Skin epidermis (tissue), 12 donors: Measurements from ENCODE around the gene FAT4.

Source experiments
- H3K27ac ChIP-seq, 21 experiments: fragments of 200-600 bp; sonication (generic) in 11 of 21; one replicate each; pipeline ENCODE4 v1.5.0; 2020; ENCODE audit warnings: mild to moderate bottlenecking in 3 of 21, inconsistent platforms in 2 of 21, moderate library complexity in 2 of 21
- H3K4me3 ChIP-seq, 7 experiments: fragments of 200-600 bp; sonication (generic) in 2 of 7; one replicate each; pipeline ENCODE4 v1.5.0; 2020; ENCODE audit warnings: inconsistent platforms in 2 of 7, mild to moderate bottlenecking in 2 of 7, moderate library complexity in 1 of 7

The FAT4 gene

DNA sequence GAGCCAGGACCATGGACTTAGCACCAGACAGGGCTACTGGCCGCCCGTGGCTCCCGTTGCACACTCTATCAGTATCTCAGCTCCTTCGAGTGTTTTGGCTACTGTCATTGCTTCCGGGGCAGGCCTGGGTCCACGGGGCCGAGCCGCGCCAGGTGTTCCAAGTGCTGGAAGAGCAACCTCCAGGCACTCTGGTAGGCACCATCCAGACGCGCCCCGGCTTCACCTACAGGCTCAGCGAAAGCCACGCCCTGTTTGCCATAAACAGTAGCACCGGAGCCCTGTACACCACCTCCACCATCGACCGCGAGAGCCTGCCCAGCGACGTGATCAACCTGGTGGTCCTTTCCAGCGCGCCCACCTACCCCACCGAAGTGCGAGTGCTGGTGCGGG lies 1.6 kb downstream of the FAT4 start:
- Histone ChIP-seq H3K27ac (peak overlapping the region in 11 of 21 experiments; percentile 16 to 91 (median 85)), H3K4me3 (peak overlapping the region; percentile 44 to 76 (median 62))

DNA sequence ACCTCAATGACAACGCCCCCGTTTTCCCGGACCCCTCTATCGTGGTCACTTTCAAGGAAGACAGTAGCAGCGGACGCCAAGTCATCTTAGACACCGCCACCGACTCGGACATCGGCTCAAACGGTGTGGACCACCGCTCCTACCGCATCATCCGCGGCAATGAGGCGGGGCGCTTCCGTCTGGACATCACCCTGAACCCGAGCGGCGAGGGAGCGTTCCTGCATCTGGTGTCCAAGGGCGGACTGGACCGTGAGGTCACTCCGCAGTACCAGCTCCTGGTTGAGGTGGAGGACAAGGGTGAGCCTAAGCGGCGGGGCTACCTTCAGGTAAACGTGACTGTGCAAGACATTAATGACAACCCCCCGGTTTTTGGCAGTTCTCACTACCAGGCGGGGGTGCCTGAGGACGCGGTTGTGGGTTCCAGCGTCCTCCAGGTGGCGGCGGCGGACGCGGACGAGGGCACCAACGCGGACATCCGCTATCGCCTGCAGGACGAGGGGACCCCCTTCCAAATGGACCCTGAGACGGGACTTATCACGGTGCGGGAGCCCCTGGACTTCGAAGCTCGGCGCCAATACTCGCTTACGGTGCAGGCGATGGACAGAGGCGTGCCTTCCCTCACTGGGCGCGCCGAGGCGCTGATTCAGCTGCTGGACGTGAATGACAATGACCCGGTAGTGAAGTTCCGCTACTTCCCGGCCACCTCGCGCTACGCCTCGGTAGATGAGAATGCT lies 2.2 kb downstream of the FAT4 start:
- Histone ChIP-seq H3K27ac (peak overlapping the region in 10 of 21 experiments; percentile 7 to 90 (median 68)), H3K4me3 (peak overlapping the region; percentile 44 to 76 (median 62))

DNA sequence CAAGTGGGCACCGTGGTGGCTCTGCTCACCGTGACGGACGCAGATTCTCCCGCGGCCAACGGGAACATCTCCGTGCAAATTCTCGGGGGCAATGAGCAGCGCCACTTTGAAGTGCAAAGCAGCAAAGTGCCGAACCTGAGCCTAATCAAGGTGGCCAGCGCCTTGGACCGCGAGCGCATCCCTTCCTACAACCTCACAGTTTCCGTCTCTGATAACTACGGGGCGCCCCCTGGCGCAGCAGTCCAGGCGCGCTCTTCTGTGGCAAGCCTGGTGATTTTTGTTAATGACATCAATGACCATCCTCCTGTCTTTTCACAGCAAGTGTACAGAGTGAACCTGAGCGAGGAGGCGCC lies 2.7 kb downstream of the FAT4 start:
- Histone ChIP-seq H3K4me3 (peak overlapping the region; percentile 44 to 76 (median 62)), H3K27ac (peak overlapping the region in 7 of 21 experiments; percentile 1 to 90 (median 63))

DNA sequence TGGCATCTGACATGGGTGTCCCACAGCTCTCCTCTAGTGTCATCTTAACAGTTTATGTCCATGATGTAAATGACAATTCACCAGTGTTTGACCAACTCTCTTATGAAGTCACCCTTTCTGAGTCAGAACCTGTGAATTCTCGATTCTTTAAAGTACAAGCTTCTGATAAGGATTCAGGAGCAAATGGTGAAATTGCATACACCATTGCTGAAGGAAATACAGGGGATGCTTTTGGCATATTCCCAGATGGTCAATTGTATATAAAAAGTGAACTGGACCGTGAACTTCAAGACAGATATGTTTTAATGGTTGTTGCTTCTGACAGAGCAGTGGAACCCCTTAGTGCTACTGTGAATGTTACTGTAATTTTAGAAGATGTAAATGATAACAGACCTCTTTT lies 4.6 kb downstream of the FAT4 start:
- no peak overlapping the region for H3K4me3 ChIP-seq

DNA sequence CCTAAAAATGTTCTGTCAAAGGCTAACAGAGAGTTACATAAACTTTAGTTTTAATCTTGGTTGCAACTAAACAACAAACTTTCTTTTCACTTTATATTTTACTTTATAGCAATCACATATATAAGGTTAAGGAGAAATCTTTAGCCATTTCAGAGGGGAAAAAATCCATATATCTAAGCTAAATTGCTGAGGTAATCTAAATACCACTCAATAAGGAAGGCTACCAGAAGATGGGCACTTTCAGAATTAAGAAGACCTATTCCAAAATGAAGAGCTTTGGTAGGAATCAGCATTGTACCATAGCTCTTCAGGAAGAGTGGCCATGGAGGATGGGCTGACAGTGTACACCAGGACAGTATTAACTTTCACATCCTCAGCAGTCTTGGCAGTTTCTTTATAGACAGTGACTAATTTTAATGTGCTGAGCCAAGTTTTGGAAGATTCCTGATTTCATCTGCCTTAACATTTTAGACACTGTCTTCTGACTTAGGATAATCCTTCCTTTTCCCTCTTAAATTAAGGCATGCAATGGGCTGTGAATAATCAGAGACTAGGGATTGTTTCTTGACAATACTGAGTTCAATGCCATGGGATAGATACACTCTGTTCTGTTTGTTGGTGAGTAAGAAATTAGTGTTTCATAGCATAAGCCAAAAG lies 7.1 kb downstream of the FAT4 start:
- Histone ChIP-seq H3K27ac (peak overlapping the region in 4 of 21 experiments; percentile 9 to 67 (median 35)), H3K4me3 (peak overlapping the region in 1 of 7 experiments; percentile 2)

More for the DNA sequence above, 4.6 kb downstream of the FAT4 start:
- H3K27ac ChIP-seq: no peak overlapping the region

DNA sequence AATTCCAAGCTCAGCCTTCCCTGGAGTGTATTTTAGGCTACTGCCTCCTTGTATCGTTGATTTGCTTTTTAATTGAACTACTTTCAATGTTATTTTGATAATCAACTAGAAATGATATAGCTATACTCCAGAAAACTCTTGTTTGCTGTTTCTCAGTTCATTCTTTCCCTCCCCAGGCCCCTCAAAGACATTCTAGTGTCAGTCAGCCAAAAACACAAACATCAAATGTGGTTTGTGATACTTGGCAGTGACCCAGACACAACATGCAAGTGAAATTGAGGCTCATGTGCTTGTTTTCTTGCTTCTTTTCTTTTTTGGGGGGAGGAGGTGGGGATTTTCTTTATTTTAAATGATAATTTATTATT lies 7.6 kb downstream of the FAT4 start:
- peak overlapping the region in 4 of 21 experiments; percentile 13 to 67 (median 34) for H3K27ac ChIP-seq
- H3K4me3 ChIP-seq: peak overlapping the region in 1 of 7 experiments; percentile 2

DNA sequence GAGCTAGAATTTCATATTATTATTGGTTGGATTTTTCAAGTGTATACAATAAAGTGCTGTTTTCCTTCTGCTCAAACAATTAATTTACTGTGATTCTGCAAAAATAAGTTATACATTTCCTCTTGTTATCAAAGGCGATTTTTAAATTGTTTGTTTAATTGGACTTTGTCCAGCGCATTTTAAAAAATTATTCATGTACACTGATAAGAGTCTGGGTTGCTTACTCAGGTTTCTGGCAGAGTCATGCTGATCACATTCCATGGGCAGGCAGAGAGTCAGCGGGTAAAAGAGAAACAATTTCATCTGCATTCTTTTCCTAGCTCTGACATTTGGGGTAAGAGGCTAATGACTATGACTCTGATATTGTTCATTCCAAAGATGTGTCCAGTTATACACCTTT lies 8.9 kb downstream of the FAT4 start:
- Histone ChIP-seq H3K27ac (peak overlapping the region in 1 of 21 experiments; percentile 67), H3K4me3 (no peak overlapping the region)

DNA sequence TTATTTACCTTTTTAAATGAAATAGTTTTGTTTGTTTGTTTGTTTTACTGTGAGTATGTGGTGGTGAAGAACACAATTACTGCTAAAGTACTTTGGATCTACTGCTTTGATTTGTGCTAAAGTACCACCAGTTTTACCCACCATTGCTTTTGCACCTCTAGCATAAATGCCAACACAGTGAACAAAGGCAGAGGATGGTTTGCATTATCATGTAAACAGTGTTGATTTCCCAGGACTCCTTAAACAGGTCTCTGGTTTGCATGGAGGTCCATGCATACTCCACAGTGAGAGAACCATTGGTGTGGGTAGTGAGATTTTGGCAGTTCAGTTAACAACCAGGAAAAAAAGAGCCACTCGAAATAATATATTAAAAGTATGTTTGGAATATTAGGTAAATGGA lies 11.0 kb downstream of the FAT4 start:
- H3K4me3 ChIP-seq: no peak overlapping the region
- no peak overlapping the region for H3K27ac ChIP-seq

DNA sequence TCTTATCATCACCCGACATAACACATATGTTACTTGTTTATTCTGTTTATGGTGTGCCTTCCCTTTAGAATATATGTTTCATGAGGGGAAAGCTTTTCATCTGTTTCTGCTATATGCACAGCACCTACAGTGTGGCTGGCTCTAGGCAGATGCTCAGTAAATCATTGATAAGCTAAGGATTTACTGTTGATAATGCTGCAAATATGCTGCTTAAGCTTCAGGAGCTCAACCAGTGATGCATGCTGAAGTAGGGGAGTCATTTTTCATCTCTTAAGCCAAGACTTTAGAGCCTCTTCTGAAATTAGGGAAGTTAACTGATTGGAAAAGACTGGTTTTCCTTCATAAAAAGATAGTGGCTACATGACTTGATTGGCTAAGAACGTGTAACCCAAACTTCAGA lies 16.4 kb downstream of the FAT4 start:
- no peak overlapping the region for H3K4me3 ChIP-seq
- no peak overlapping the region for H3K27ac ChIP-seq

DNA sequence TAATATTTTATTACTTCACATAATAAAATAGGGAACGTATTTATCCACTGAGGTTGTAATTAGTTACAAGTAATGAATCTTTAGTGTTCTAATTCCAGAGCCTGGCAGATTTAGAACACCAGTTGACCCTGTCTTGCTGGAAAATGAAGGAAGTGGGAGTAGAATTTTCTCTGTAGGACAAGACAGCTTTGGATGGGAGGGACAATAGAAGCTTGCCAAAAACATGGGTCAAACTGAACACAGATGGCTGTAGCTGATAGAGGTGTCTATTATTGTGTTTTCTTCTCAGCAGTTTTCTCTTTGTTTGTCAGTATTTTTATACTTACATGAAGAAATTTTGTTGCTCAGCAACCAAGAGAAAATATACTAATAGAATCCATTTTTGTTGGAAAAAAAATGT lies 20.2 kb downstream of the FAT4 start:
- Histone ChIP-seq H3K27ac (no peak overlapping the region), H3K4me3 (no peak overlapping the region)

DNA sequence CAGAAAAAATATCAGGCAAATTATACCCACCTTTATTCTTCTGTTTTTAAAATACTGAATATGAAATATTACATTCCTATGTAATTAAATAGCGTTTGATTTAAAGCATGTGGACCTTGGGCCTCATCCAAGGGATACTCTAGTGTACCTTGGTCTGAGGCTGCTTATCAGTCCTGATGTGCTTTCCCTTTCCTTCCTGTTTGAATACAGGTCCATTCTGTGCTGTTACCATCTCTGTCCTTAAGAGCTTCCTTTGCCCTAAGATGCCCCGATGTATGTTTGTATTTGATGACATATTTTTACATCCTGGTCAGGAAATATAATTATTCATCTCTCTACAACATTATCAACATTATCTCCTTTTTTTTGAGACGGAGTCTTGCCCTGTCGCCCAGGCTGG lies 24.1 kb downstream of the FAT4 start:
- no peak overlapping the region for H3K4me3 ChIP-seq
- no peak overlapping the region for H3K27ac ChIP-seq

DNA sequence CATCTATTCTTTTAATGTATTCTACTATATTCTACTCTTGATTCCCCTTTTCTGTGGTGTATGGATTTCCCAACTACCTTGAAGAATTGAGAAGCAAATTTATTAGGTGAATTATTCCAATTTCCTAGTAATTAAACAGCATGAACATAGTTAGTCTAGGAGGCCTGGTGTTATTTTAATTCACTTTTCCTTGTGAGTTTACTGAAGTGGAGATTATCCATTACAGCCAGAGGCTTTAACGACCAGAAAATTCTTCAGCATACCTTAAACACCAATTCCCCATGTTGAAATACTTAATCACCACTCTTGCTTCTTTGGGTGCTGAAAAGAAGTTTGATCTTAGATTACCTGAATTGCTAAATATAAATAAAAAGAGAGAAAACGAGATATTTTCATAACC lies 29.4 kb downstream of the FAT4 start:
- Histone ChIP-seq H3K4me3 (no peak overlapping the region), H3K27ac (no peak overlapping the region)

DNA sequence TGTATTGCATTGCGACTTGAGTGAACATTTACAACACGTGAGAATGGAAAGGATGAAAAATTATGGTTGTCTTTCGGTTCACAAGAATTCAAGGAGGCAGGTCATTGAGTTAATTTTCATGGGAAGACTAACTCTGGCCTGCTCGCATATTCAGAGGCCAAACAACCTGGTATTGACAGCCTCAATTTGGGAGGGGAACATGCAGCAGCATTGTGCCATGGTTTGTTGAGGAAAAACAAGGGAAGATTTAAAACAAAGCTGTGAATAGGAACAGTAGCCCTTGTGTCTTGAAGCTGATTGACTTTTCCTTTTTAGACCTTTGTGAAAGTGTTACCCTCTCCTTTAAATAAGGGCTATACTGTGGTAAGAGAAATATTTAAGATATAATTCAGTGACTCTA lies 31.9 kb downstream of the FAT4 start:
- no peak overlapping the region for H3K27ac ChIP-seq
- no peak overlapping the region for H3K4me3 ChIP-seq

DNA sequence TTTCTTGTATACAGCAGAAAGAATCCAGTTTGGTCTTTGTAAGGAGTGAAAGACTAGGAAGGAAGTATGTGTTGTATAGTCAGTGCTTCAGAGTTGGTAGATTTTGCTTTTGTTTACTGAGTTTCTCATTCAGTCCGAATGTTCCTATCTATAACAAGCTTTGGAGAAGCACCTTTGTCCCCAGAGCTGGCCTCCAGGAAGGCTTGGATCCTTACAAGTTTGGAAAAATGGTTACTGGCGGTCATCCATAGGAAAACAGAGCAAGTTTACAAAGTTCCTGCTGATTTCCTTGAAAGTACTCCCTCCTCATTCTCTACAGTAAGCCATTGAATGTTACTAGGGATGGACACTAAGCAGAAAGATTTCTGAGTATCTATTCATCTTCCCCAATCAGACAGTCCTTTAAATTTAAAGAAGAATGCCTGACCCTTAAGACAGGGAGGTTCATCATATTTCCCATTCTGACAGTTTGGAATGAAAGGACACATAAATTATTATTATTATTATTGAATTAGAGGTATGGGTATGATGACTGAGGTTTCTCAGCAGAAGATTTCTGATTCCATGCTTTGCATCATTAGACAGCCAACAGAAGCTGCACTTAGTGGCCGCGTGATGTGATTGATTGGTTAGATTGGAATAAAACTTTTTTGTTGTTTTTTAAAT lies 35.8 kb downstream of the FAT4 start:
- H3K4me3 ChIP-seq: no peak overlapping the region
- no peak overlapping the region for H3K27ac ChIP-seq

DNA sequence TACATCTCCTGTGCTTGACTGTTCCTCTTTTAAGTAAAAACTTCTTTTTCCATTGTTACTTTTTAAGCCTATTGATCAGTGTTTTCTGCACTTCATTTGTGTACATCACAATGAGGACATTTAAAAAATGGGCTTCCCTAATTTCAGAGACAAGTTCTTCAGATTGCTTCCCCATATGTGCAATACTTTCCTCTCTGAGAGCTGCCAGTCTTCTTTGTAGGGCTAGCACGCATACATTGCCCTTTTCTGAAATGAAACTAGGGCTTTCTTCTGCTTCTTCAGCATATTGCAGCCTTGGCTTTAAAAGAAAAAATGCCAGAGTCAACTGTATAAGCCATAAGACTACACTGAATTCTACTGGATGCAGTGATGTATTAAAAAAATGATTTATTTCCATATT lies 37.8 kb downstream of the FAT4 start:
- Histone ChIP-seq H3K4me3 (no peak overlapping the region), H3K27ac (no peak overlapping the region)

DNA sequence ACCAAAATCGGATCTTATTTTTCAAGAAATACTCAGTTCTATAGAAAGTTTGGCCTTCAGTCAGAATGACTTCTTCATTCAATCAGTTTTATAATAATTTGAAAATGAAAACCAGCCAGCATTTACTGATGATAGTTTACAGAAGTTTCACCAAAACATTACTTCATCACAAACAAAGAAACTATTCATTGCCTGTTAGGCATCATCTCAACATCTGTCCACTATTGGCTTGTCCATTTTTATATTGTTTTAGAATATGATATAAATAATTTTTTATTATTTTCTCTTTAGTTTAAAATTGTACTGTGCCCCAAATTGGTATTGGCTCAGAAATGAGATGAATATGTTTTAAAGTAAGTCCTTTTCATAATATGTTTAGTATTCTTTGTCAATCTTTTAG lies 38.4 kb downstream of the FAT4 start:
- H3K27ac ChIP-seq: no peak overlapping the region
- no peak overlapping the region for H3K4me3 ChIP-seq

DNA sequence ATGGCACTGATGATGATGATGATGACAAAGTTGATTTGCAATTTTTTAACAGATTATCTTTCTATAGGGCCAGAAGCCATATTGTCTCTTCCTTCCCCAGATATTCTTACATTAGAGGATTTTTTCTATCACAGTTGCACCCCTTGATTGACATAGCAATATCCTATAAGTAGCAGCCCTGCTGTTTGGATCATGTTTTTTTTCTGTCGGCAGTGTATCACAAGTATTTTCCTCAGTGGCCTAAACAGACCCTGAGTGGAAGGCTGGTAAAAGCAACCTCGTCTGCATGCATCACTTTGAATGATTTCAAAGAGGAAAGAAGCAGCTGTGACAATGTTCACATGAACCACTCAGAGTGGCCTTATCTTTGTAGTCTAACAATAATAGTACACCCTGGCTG lies 41.0 kb downstream of the FAT4 start:
- no peak overlapping the region for H3K4me3 ChIP-seq
- H3K27ac ChIP-seq: no peak overlapping the region

DNA sequence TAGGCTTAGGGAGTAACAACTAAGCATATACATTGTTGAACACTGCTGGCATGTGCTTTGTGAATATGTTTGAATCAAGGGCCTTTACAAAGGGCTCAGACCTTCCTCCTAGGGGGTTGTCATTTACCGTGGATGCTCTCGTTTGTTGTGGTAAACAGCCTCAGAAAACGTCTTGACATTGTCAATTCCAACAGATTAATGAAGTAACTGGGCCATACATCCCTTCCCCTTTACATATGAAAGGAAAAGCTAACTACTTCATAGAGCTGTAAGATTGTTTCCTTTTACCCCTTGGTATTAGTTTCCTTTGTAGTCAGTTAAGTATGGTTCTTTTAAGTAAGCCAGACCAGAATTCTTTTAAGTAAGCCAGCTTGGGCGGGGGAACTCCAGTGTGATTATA lies 42.9 kb downstream of the FAT4 start:
- H3K4me3 ChIP-seq: no peak overlapping the region
- H3K27ac ChIP-seq: no peak overlapping the region

DNA sequence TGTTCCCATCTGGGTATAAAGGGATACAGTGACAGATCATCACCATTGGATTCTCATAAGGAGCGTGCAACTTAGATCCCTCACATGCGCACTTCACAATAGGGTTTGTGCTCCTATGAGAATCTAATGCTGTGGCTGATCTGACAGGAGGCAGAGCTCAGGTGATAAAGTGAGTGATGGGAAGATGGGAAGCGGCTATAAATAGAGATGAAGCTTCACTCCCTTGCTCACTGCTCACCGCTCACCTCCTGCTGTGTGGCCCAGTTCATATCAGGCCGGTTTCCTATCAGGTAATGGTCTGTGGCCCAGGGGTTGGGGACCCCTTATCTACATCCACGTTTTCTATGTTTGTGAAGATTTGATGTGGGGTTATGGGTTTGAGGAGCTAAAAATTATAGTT lies 43.7 kb downstream of the FAT4 start:
- Histone ChIP-seq H3K4me3 (no peak overlapping the region), H3K27ac (no peak overlapping the region)

DNA sequence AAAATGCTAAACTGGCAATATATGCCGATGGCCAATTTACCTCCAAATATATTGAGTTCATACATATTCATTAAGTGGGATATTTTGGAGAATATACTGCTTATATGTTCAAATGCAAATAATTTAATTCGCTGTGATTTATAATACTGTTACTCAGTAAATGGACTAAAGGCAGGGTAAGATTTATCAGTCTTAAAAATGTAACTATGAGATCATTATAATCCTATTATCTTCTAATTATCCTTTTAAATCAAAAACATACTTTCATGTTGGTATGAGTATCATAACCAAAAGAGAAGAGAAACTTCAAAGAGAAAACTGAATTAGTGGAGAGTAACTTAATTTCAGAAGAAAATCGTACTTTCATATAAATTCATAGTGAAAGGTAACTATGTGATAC lies 44.6 kb downstream of the FAT4 start:
- H3K27ac ChIP-seq: no peak overlapping the region
- H3K4me3 ChIP-seq: no peak overlapping the region

DNA sequence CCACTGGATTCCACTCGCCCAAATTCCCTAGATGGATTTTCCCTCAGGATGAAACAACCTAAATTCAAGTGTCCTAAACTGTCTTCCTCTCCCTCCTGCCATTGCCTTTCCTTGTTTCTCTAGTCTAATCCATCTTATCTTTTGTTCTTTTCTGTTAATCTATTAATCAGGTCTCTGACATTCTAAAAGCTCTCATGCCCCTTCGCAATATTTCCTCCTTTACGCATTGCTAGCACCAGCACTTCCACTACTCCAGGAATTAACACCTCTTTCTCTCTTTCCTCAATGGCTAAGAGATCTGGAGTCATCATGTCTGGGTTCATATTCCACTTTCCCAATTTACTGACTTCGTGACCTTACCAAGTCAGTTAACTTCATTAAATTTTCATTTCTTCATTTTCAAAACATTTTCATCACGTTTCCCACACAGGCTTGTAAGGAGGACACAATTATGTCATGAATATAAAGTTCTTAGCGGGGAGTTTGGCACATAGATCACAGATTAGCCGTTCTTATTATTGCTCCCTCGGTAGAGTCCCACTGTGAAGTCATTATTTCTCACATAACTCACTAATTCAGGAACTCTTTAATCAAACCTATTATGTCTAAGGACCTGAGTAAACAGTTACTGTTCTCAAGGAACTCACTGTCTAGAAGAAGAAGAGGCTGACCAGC lies 45.3 kb downstream of the FAT4 start:
- Histone ChIP-seq H3K27ac (peak overlapping the region in 1 of 21 experiments; percentile 2), H3K4me3 (no peak overlapping the region)
